ENCODE results near the gene RNF168. TPM values are rescaled to one million over a fixed set of nuclear protein-coding genes. Genes with fewer than 3 reads are reported as not detected.

The RNF168 gene
- total RNA-seq, 1 donor from 2014 or later, result 18.3 TPM

- Histone ChIP-seq H3K36me3 (ENCODE audit: insufficient read depth, low read length) (no peaks in the 10 kb centered on the region), H3K27ac (ENCODE audit: low read depth, low read length) (no peak overlapping the region), H4K20me1 (ENCODE audit: insufficient read depth, low read length) (peaks cover 90% of the 10 kb centered on the region), H3K79me2 (ENCODE audit: insufficient read depth, low read length) (peaks cover 96% of the 10 kb centered on the region), H3K9me3 (ENCODE audit: insufficient read depth, low read depth, low read length) (no peaks in the 10 kb centered on the region), H3K27me3 (ENCODE audit: insufficient read depth, low read length) (no peaks in the 10 kb centered on the region), H3K4me3 (ENCODE audit: insufficient read depth, low read depth, low read length) (no peak overlapping the region), H3K4me2 (ENCODE audit: low read length) (no peak overlapping the region), H2AFZ (ENCODE audit: low read depth, low read length) (no peak overlapping the region), H3K9ac (ENCODE audit: low read length) (no peak overlapping the region), H3K4me1 (ENCODE audit: insufficient read depth, low read length) (peaks cover 10% of the 10 kb centered on the region)
- Mint-ChIP-seq H3K4me1 (ENCODE audit: low read depth, unreplicated experiment) (peaks cover 10% of the 10 kb centered on the region), H3K9me3 (ENCODE audit: unreplicated experiment) (peaks cover 2% of the 10 kb centered on the region), H3K27ac (ENCODE audit: unreplicated experiment) (no peak overlapping the region), H3K36me3 (ENCODE audit: low read depth, unreplicated experiment) (peaks cover 5% of the 10 kb centered on the region), H3K4me3 (ENCODE audit: unreplicated experiment) (no peak overlapping the region), H3K27me3 (ENCODE audit: low read depth, unreplicated experiment) (no peaks in the 10 kb centered on the region)
- no peak for DNase-seq (ENCODE audit: low read depth)
- no peak for TF ChIP-seq CTCF (IDR thresholded peaks at IDR 0.05; ENCODE audit: insufficient read depth, low read depth, low read length)
- no peak for TF ChIP-seq EZH2 (IDR thresholded peaks at IDR 0.05; ENCODE audit: insufficient read depth, low read length)
- FAIRE-seq, result no peak
Observed at GRCh38 chr3:196419386-196419785, 84.2 kb downstream of the RNF168 start.

Other genes with a start within 250 kb of the RNF168 start
- 87.3 and 92.6 TPM in 2 replicates for gene PCYT1A, start 216.0 kb downstream of the RNF168 start, total RNA-seq
- 10.9 and 13.0 TPM in 2 replicates for gene DYNLT2B, start 185.5 kb downstream of the RNF168 start, total RNA-seq
- 0.27 TPM in 1 of 2 replicates, not detected in the other for gene TM4SF19, start 165.4 kb downstream of the RNF168 start, total RNA-seq
- 90.7 and 90.9 TPM in 2 replicates for gene UBXN7, start 71.3 kb downstream of the RNF168 start, total RNA-seq
- gene SMCO1, start 11.6 kb upstream of the RNF168 start, total RNA-seq, result not detected in 2 replicates
- 11.0 and 13.3 TPM in 2 replicates for gene WDR53, start 64.8 kb upstream of the RNF168 start, total RNA-seq
- gene FBXO45, start 64.9 kb upstream of the RNF168 start, total RNA-seq, result 10.4 and 11.3 TPM in 2 replicates
- not detected in 2 replicates for gene NRROS, start 135.9 kb upstream of the RNF168 start, total RNA-seq
- gene CEP19, start 208.5 kb upstream of the RNF168 start, total RNA-seq, result 2.8 and 3.3 TPM in 2 replicates
- gene PIGX, start 208.6 kb upstream of the RNF168 start, total RNA-seq, result 13.9 and 18.9 TPM in 2 replicates
- gene PAK2, start 236.1 kb upstream of the RNF168 start, total RNA-seq, result 112 and 124 TPM in 2 replicates